ENCODE measurements around the gene NGRN.
"Not testable (repeated sequence)": the region's sequence is repeated elsewhere in the genome, so short reads cannot be mapped to it uniquely, and the experiment has no call there.

Gene NGRN

GRCh38 chr15:90300988-90301706 lies 35.7 kb downstream of the NGRN start:
- H3K9ac ChIP-seq: no peak overlapping the region
- no peaks in the 10 kb centered on the region for H3K27me3 ChIP-seq (ENCODE audit: control insufficient read depth, insufficient read depth, low read length)
- H3K4me1 ChIP-seq: no peaks in the 10 kb centered on the region
- peak overlapping the region; percentile 58 for H2AFZ ChIP-seq
- no peaks in the 10 kb centered on the region for H3K79me2 ChIP-seq
- no peak overlapping the region for H3K4me3 ChIP-seq (ENCODE audit: low read depth, low read length)
- H3K4me2 ChIP-seq (ENCODE audit: low read length): peak overlapping the region; percentile 22
- no peak overlapping the region for H3K27ac ChIP-seq
- TF ChIP-seq CTCF (IDR thresholded peaks at IDR 0.05): peak; percentile 58
- H3K36me3 ChIP-seq (ENCODE audit: control insufficient read depth, insufficient read depth, low read length): no peaks in the 10 kb centered on the region
- H3K9me3 ChIP-seq (ENCODE audit: control insufficient read depth, low read length): no peaks in the 10 kb centered on the region

GRCh38 chr15:90301707-90302300 lies 36.3 kb downstream of the NGRN start:
- Histone ChIP-seq H2AFZ (no peak overlapping the region), H3K27ac (no peak overlapping the region), H3K27me3 (ENCODE audit: control insufficient read depth, insufficient read depth, low read length) (no peaks in the 10 kb centered on the region), H3K4me2 (ENCODE audit: low read length) (no peak overlapping the region), H3K36me3 (ENCODE audit: control insufficient read depth, insufficient read depth, low read length) (no peaks in the 10 kb centered on the region), H3K9me3 (ENCODE audit: control insufficient read depth, low read length) (no peaks in the 10 kb centered on the region), H3K4me3 (ENCODE audit: low read depth, low read length) (no peak overlapping the region), H3K79me2 (no peaks in the 10 kb centered on the region), H3K4me1 (no peaks in the 10 kb centered on the region), H3K9ac (no peak overlapping the region)
- TF ChIP-seq CTCF (IDR thresholded peaks at IDR 0.05): no peak

- H2AFZ ChIP-seq; H3K9ac ChIP-seq; H3K27ac ChIP-seq; H3K36me3 ChIP-seq (ENCODE audit: control insufficient read depth, insufficient read depth, low read length); H3K4me1 ChIP-seq; H3K4me2 ChIP-seq (ENCODE audit: low read length); H3K27me3 ChIP-seq (ENCODE audit: control insufficient read depth, insufficient read depth, low read length); H3K79me2 ChIP-seq; H3K9me3 ChIP-seq (ENCODE audit: control insufficient read depth, low read length); H3K4me3 ChIP-seq (ENCODE audit: low read depth, low read length): not testable (repeated sequence)
Observed at GRCh38 chr15:90305355-90305754, 39.9 kb downstream of the NGRN start.

GRCh38 chr15:90305932-90306331 lies 40.5 kb downstream of the NGRN start:
- H3K27ac ChIP-seq: no peak overlapping the region
- no peaks in the 10 kb centered on the region for H3K9me3 ChIP-seq (ENCODE audit: control insufficient read depth, low read length)

DNA sequence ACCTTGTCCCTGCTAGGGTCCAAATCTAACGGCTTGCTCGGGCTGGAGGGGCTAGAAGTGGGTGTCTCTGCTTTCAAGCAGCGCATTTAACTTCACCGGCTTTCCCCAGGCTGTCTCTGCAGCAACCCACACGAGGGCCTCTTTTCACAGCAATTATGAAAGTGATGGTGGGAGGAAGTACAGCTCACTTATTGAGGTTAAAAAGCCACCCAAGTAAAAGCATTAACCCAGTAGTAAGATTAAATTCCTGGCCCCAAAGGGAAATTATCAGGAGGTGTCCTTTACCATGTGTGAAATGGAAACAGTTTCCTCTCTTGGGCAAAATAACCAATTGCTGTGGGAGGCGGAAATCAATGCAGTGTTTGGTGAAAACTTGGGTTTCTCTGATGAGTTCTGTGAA lies 41.1 kb downstream of the NGRN start:
- H3K4me3 ChIP-seq (ENCODE audit: low read depth, low read length): no peak overlapping the region
- H3K27ac ChIP-seq: no peak overlapping the region
- H3K36me3 ChIP-seq (ENCODE audit: control insufficient read depth, insufficient read depth, low read length): no peaks in the 10 kb centered on the region
- H3K4me1 ChIP-seq: no peaks in the 10 kb centered on the region
- no peak overlapping the region for H3K4me2 ChIP-seq (ENCODE audit: low read length)
- H3K79me2 ChIP-seq: no peaks in the 10 kb centered on the region
- no peak for TF ChIP-seq CTCF (IDR thresholded peaks at IDR 0.05)
- no peaks in the 10 kb centered on the region for H3K27me3 ChIP-seq (ENCODE audit: control insufficient read depth, insufficient read depth, low read length)
- no peaks in the 10 kb centered on the region for H3K9me3 ChIP-seq (ENCODE audit: control insufficient read depth, low read length)
- H2AFZ ChIP-seq: no peak overlapping the region
- H3K9ac ChIP-seq: no peak overlapping the region

More at GRCh38 chr15:90305932-90306331, 40.5 kb downstream of the NGRN start:
- H3K36me3 ChIP-seq (ENCODE audit: control insufficient read depth, insufficient read depth, low read length): no peaks in the 10 kb centered on the region
- H2AFZ ChIP-seq: no peak overlapping the region
- TF ChIP-seq CTCF (IDR thresholded peaks at IDR 0.05): no peak
- H3K4me2 ChIP-seq (ENCODE audit: low read length): no peak overlapping the region
- no peaks in the 10 kb centered on the region for H3K27me3 ChIP-seq (ENCODE audit: control insufficient read depth, insufficient read depth, low read length)
- H3K9ac ChIP-seq: no peak overlapping the region
- H3K79me2 ChIP-seq: no peaks in the 10 kb centered on the region
- no peak overlapping the region for H3K4me3 ChIP-seq (ENCODE audit: low read depth, low read length)
- H3K4me1 ChIP-seq: no peaks in the 10 kb centered on the region
